ENCODE measurements around the gene C5AR2. TPM values are rescaled to one million over a fixed set of nuclear protein-coding genes. Genes with fewer than 3 reads are reported as not detected.
"Not testable (repeated sequence)": the region's sequence is repeated elsewhere in the genome, so short reads cannot be mapped to it uniquely, and the experiment has no call there.

Gene C5AR2
- polyA plus RNA-seq, 1 experiment = not detected

DNA sequence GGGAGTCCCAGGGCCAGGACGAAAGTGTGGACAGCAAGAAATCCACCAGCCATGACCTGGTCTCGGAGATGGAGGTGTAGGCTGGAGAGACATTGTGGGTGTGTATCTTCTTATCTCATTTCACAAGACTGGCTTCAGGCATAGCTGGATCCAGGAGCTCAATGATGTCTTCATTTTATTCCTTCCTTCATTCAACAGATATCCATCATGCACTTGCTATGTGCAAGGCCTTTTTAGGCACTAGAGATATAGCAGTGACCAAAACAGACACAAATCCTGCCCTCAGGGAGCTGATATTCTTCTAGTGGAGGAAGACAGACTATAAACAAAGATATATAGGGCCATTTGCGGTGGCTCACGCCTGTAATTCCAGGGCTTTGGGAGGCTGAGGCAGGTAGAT lies 9.8 kb downstream of the C5AR2 start:
- no peak for DNase-seq (ENCODE audit: low read depth, low spot score)
- Histone ChIP-seq H3K9me3 (ENCODE audit: control insufficient read depth, insufficient read depth, low read length) (no peaks in the 10 kb centered on the region; the same call in 1 of the 2 replicates), H3K4me3 (ENCODE audit: low read depth, low read length) (no peak overlapping the region), H3K27me3 (ENCODE audit: control insufficient read depth, insufficient read depth, low read length) (no peaks in the 10 kb centered on the region), H3K27ac (ENCODE audit: low read depth, low read length) (no peak overlapping the region)
- CTCF ChIA-PET = interaction anchor here (0.9 kb wide), 1 partner anchor 50 kb away, joined by 3 read pairs; no protein-coding TSS in a partner anchor
- TF ChIP-seq, protein P1, sequence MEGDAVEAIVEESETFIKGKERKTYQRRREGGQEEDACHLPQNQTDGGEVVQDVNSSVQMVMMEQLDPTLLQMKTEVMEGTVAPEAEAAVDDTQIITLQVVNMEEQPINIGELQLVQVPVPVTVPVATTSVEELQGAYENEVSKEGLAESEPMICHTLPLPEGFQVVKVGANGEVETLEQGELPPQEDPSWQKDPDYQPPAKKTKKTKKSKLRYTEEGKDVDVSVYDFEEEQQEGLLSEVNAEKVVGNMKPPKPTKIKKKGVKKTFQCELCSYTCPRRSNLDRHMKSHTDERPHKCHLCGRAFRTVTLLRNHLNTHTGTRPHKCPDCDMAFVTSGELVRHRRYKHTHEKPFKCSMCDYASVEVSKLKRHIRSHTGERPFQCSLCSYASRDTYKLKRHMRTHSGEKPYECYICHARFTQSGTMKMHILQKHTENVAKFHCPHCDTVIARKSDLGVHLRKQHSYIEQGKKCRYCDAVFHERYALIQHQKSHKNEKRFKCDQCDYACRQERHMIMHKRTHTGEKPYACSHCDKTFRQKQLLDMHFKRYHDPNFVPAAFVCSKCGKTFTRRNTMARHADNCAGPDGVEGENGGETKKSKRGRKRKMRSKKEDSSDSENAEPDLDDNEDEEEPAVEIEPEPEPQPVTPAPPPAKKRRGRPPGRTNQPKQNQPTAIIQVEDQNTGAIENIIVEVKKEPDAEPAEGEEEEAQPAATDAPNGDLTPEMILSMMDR (IDR thresholded peaks at IDR 0.05; ENCODE audit: low read depth, low read length) = no peak
- POLR2A ChIA-PET = no interaction called here

DNA sequence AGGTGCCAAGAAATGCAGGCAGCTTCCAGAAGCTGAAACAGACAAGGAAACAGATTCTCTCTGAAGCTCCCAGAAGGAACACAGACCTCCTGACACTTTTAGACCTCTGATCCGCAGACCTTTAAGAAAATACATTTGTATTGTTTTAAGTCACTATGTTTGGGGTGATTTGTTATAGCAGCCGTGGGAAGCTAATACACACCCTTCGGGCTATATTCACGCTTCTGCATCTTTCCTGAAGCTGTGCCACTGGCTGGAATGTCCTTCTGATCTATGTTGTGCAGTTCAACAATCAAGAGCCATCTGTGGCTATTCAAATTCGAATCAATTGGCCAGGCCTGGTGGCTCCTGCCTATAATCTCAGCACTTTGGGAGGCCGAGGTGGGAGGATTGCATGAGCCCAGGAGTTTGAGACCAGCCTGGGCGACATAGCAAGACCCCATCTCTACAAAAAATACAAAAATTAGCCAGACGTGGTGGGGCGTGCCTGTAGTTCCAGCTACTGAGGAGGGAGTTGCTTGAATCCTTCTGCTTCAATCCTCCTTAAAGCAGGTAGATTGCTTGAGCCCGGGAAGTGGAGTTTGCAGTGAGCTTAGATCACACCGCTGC lies 11.3 kb downstream of the C5AR2 start:
- H3K9me3 ChIP-seq (ENCODE audit: control insufficient read depth, insufficient read depth, low read length) = no peaks in the 10 kb centered on the region; the same call in 1 of the 2 replicates
- CTCF ChIA-PET = no interaction called here
- H3K4me3 ChIP-seq (ENCODE audit: low read depth, low read length) = no peak overlapping the region
- POLR2A ChIA-PET = interaction anchor here (0.5 kb wide), 2 partner anchors 82 to 1199 kb away, joined by 3 to 7 read pairs; no protein-coding TSS in a partner anchor
- H3K27ac ChIP-seq (ENCODE audit: low read depth, low read length) = no peak overlapping the region
- TF ChIP-seq, protein P1 (IDR thresholded peaks at IDR 0.05; ENCODE audit: low read depth, low read length) = no peak
- H3K27me3 ChIP-seq (ENCODE audit: control insufficient read depth, insufficient read depth, low read length) = no peaks in the 10 kb centered on the region
- DNase-seq (ENCODE audit: low read depth, low spot score) = no peak

DNA sequence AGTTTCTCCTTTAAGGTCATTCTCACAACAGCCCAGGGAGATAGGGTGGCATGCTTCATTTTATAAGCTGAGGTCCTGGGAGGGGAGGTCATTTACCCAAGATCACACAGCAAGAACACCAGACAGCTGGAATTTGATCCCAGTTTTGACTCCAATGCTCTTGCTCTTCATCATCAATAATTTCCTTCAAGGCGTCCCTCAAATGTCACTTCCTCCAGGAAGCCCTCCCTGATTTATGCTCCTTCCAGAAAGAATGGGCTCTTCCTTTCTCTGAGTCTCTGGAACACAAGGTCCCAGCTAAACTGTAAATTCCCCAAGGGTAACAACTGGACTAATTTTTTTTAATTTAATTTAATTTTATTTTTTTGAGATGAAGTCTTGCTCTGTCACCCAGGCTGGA lies 12.4 kb downstream of the C5AR2 start:
- Histone ChIP-seq H3K27me3 (ENCODE audit: control insufficient read depth, insufficient read depth, low read length) (no peaks in the 10 kb centered on the region), H3K9me3 (ENCODE audit: control insufficient read depth, insufficient read depth, low read length) (no peaks in the 10 kb centered on the region; the same call in 1 of the 2 replicates), H3K4me3 (ENCODE audit: low read depth, low read length) (no peak overlapping the region), H3K27ac (ENCODE audit: low read depth, low read length) (no peak overlapping the region)
- TF ChIP-seq, protein P1 (IDR thresholded peaks at IDR 0.05; ENCODE audit: low read depth, low read length) = no peak
- ChIA-PET POLR2A (no interaction called here), CTCF (no interaction called here)
- no peak for DNase-seq (ENCODE audit: low read depth, low spot score)

DNA sequence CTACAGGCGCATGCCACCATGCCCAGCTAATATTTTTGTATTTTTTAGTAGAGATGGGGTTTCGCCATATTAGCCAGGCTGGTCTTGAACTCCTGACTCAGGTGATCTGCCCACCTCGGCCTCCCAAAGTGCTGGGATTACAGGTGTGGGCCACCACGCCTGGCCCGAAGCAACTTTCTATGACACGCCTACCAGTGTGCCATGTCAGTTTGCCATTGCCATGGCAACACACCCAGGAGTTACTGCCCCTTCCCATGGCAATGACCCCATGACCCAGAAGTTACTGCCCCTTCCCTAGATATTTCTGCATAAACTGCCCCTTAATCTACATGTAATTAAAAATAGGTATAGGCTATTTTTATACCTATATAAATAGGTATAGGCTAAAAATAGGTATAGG lies 14.0 kb downstream of the C5AR2 start:
- POLR2A ChIA-PET = interaction anchor here (0.6 kb wide), 1 partner anchor 64 kb away, joined by 3 read pairs; no protein-coding TSS in a partner anchor
- H3K9me3 ChIP-seq (ENCODE audit: control insufficient read depth, insufficient read depth, low read length); H3K27ac ChIP-seq (ENCODE audit: low read depth, low read length); H3K4me3 ChIP-seq (ENCODE audit: low read depth, low read length); DNase-seq (ENCODE audit: low read depth, low spot score); H3K27me3 ChIP-seq (ENCODE audit: control insufficient read depth, insufficient read depth, low read length): not testable (repeated sequence)
- CTCF ChIA-PET = interaction anchor here (0.6 kb wide), 1 partner anchor 32 kb away, joined by 6 read pairs; no protein-coding TSS in a partner anchor

DNA sequence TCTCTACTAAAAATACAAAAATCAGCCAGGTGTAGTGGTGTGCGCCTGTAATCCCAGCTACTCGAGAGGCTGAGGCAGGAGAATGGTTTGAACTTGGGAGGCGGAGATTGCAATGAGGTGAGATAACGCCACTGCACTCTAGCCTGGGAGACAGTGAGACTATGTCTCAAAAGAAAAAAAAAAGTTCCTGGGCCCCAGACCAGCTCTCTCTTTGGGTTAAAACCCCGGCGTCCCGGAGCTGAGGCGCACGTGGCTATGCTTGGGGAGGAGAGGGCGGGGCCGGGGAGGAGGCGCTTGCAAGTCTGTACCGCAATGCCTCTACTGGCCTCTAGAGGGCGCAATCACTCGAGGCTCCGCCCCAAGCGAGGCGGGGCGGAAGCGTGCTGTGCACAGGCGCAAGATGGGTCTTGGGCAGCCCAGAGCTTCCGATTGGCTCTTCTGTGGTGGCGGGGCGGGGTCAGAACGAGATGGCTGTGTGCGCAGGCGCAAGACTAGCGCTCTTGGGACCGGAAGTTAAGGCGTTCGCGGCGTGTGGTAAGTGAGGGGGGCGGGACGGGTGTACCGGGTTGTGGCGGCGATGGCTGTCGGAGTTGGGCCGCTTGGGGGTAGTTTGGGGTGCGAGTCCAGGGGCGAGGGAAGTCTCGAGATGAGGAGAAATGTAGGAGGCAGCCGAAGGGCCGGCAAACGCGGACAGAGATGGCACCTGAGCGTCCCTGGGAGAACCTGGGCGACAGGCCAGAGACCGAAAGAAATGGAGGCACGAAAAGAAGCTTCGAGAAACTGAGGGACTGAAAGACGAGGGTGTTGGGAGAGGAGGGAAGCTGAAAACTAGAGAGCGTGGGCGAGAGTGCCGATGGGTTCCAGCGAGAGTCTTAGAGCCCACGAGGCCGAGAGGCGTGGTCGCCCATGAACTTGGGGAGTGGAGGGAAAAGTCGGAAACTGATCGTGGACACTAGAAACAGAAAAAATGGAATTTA lies 17.1 kb downstream of the C5AR2 start, which contains the start of gene DHX34:
TSS of gene DHX34 (plus strand) at position 497 of the 977 bp plus-strand sequence. CDS start 3,716 bp downstream, outside the sequence.
- ChIA-PET CTCF (interaction anchor here (0.5 to 2.3 kb wide), 50 partner anchors 9 to 678 kb away, joined by 3 to 48 read pairs (median 5); partner anchors contain the start of gene C5AR2), POLR2A (interaction anchor here (0.6 to 1.4 kb wide), 12 partner anchors 22 to 434 kb away, joined by 3 to 9 read pairs (median 4); partner anchors contain the start of gene KPTN)
- Histone ChIP-seq H3K27me3 (ENCODE audit: control insufficient read depth, insufficient read depth, low read length) (no peaks in the 10 kb centered on the region), H3K27ac (ENCODE audit: low read depth, low read length) (no peak within 1 kb of the TSS), H3K4me3 (ENCODE audit: low read depth, low read length) (peak within 1 kb of the TSS; percentile 76), H3K9me3 (ENCODE audit: control insufficient read depth, insufficient read depth, low read length) (no peaks in the 10 kb centered on the region; the same call in 1 of the 2 replicates)
- TF ChIP-seq, protein P1 (IDR thresholded peaks at IDR 0.05; ENCODE audit: low read depth, low read length) = peak; percentile 96
- DNase-seq (ENCODE audit: low read depth, low spot score) = peak; percentile 99
